ENCODE measurements around the gene CDH8.

DNA sequence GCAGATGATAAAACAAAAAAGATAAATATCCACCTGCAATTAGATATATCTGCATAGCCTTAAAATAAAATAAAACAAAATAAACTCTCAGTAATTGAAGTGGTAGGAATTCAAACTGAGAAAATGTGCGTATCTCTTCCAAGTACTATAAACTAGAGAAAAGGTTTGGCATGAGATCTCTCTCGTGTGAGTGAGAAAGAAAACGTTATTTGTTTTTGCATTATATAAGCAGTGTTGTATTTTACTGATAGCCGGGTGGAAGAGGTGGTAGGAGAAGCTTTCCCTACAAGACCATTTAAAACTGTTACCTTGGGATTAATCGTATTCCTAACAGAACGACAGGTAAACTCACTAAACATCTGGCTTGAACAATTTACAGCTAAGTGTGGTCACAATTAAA, 15.6 kb downstream of the CDH8 start:
- TF ChIP-seq, protein P1, sequence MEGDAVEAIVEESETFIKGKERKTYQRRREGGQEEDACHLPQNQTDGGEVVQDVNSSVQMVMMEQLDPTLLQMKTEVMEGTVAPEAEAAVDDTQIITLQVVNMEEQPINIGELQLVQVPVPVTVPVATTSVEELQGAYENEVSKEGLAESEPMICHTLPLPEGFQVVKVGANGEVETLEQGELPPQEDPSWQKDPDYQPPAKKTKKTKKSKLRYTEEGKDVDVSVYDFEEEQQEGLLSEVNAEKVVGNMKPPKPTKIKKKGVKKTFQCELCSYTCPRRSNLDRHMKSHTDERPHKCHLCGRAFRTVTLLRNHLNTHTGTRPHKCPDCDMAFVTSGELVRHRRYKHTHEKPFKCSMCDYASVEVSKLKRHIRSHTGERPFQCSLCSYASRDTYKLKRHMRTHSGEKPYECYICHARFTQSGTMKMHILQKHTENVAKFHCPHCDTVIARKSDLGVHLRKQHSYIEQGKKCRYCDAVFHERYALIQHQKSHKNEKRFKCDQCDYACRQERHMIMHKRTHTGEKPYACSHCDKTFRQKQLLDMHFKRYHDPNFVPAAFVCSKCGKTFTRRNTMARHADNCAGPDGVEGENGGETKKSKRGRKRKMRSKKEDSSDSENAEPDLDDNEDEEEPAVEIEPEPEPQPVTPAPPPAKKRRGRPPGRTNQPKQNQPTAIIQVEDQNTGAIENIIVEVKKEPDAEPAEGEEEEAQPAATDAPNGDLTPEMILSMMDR (IDR thresholded peaks at IDR 0.05), result no peak
- no peak for TF ChIP-seq EZH2 (IDR thresholded peaks at IDR 0.05; ENCODE audit: borderline replicate concordance, insufficient read depth, low read depth, low read length, poor library complexity, severe bottlenecking)
